Aorta (tissue), 5 donors: Measurements from ENCODE around the gene PKP3. TPM values are rescaled to one million over a fixed set of nuclear protein-coding genes. Genes with fewer than 3 reads are reported as not detected.
"Not testable (repeated sequence)": the region's sequence is repeated elsewhere in the genome, so short reads cannot be mapped to it uniquely, and the experiment has no call there.

Experiments used
- ATAC-seq: fragments of 200-7000 bp; cut with Tn5 transposase; one replicate; pipeline ENCODE4 v1.9.1; 2022; ENCODE audit warnings: moderate library complexity; ENCODE audit not compliant: low FRiP score
- DNase-seq, 2 donors: peaks; one replicate each; pipeline ENCODE4 v3.0.0-alpha.2; 2020
- H3K27ac ChIP-seq, 2 donors: one replicate each; pipeline ENCODE4 v1.5.1; 2013; ENCODE audit warnings: low read length in 2 of 2, mild to moderate bottlenecking in 2 of 2, moderate library complexity in 2 of 2, control low read depth in 1 of 2, inconsistent platforms in 1 of 2, low read depth in 1 of 2
- H3K27me3 ChIP-seq, 2 donors: one replicate each; pipeline ENCODE4 v1.6.1; 2013; ENCODE audit warnings: control low read depth in 1 of 2, low read length in 1 of 2, mild to moderate bottlenecking in 1 of 2, moderate library complexity in 1 of 2; ENCODE audit not compliant: insufficient read depth in 2 of 2, control insufficient read depth in 1 of 2
- H3K36me3 ChIP-seq, 2 donors: one replicate each; pipeline ENCODE4 v1.6.1; 2013; ENCODE audit warnings: control low read depth in 1 of 2, low read length in 1 of 2, mild to moderate bottlenecking in 1 of 2; ENCODE audit not compliant: insufficient read depth in 2 of 2, control insufficient read depth in 1 of 2
- H3K4me1 ChIP-seq, 2 donors: one replicate each; pipeline ENCODE4 v1.6.1; 2013; ENCODE audit warnings: low read length in 2 of 2, control low read depth in 1 of 2, mild to moderate bottlenecking in 1 of 2, moderate library complexity in 1 of 2; ENCODE audit not compliant: insufficient read depth in 2 of 2, control insufficient read depth in 1 of 2
- H3K4me3 ChIP-seq, 2 donors: one replicate each; pipeline ENCODE4 v1.5.1; 2013; ENCODE audit warnings: low read length in 2 of 2, control low read depth in 1 of 2, mild to moderate bottlenecking in 1 of 2
- H3K9me3 ChIP-seq: one replicate; pipeline ENCODE4 v1.6.1; 2013; ENCODE audit warnings: mild to moderate bottlenecking, low read length; ENCODE audit not compliant: control insufficient read depth
- WGBS, 2 donors: extraction: QIAGEN DNeasy Blood & Tissue Kit; methylation state at CpG; one replicate each; pipeline ENCODE4 v1.1.7; 2013; 5-methylcytosine and 5-hydroxymethylcytosine counted together
- intact Hi-C, 2 donors: fragments of 100-400 bp; cut with DNase I; formaldehyde crosslinking; loops; one replicate each; pipeline versions ENCODE4 v1.14.2 to v1.15.0; 2022
- polyA plus RNA-seq, 2 donors: library from polyadenylated mRNA; stranded (reverse); fragments of 200-250 nt; gene quantifications; one replicate each; pipeline ENCODE4 v1.2.3, GENCODE V29; 2013
- total RNA-seq, 2 donors: library from RNA; stranded (reverse); fragmentation: NEBNext Ultra II Directional; extraction: Animal tissue kit (Norgen Biotek cat#: 25700); gene quantifications; one replicate each; pipeline ENCODE4 v1.2.1, GENCODE V29; 2021
- donor health status: healthy with polysubstance abuse.
- donor health status: Bipolar disorder and iron deficiency.
- donor health status: DM: no; HTN: no; CAD: no.
- donor health status: DM: no; HTN: no; CAD: no.
- donor health status: DM: yes; HTN: yes; CAD: no.

The PKP3 gene
- total and polyA plus RNA-seq, 4 donors, result 0.05 to 10.9 (median 0.42) TPM; not detected in 1

DNA sequence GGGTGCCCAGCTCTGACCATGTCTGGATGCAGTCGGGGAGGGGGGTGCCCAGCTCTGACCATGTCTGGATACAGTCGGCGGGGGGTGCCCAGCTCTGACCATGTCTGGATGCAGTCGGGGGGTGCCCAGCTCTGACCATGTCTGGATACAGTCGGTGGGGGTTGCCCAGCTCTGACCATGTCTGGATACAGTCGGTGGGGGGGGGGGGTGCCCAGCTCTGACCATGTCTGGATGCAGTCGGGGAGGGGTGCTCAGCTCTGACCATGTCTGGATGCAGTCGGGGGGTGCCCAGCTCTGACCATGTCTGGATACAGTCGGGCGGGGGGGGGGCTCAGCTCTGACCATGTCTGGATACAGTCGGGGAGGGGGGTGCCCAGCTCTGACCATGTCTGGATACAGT lies 17.5 kb downstream of the PKP3 start:
- WGBS, 2 donors, result 86 to 89% methylated on average over 8 to 11 of the region's 11 CpGs
- H3K27me3 ChIP-seq, H3K4me1 ChIP-seq, H3K9me3 ChIP-seq, H3K4me3 ChIP-seq, ATAC-seq, intact Hi-C loops, H3K36me3 ChIP-seq, H3K27ac ChIP-seq: not testable (repeated sequence)
- peak in 1 of 2 donors; percentile 36 for DNase-seq

DNA sequence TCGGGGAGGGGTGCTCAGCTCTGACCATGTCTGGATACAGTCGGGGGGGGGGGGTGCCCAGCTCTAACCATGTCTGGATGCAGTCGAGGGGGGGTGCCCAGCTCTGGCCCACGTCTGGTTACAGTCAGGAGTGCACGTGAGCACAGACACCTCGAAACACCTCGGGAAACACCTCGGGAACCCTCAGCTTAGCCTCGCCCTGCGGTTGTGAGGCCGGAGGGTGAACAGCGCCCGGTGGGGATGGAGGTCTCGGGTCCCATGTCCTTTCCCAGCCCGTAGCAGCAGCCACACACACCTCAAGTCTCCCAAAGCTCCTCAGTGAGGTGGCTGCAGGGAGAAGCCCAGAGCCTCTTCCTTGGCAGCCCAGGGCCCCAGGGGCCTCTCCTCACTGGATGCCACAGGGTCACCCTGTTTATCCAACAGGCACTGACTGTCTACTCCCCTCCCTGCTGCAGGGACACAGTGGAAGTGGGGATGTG lies 18.7 kb downstream of the PKP3 start:
- no peaks in the 10 kb centered on the region for H3K36me3 ChIP-seq
- H3K27ac ChIP-seq, result no peak overlapping the region
- H3K4me3 ChIP-seq, result no peak overlapping the region
- intact Hi-C loops, result no loop called here
- 74 to 76% methylated on average over 14 to 15 of the region's 15 CpGs for WGBS, 2 donors
- DNase-seq, result peak in 1 of 2 donors; percentile 44
- no peaks in the 10 kb centered on the region for H3K27me3 ChIP-seq
- H3K9me3 ChIP-seq, result no peaks in the 10 kb centered on the region
- ATAC-seq, result no peak
- H3K4me1 ChIP-seq, result no peaks in the 10 kb centered on the region

GRCh38 chr11:413120-414081 lies 19.4 kb downstream of the PKP3 start:
- Histone ChIP-seq H3K4me1 (no peaks in the 10 kb centered on the region), H3K27ac (no peak overlapping the region), H3K9me3 (no peaks in the 10 kb centered on the region), H3K36me3 (no peaks in the 10 kb centered on the region), H3K27me3 (no peaks in the 10 kb centered on the region), H3K4me3 (no peak overlapping the region)
- intact Hi-C loops, result no loop called here
- no peak for ATAC-seq
- peak in 1 of 2 donors; percentile 45 for DNase-seq
- WGBS, 2 donors, result 40 to 47% methylated on average over 11 to 13 of the region's 14 CpGs

DNA sequence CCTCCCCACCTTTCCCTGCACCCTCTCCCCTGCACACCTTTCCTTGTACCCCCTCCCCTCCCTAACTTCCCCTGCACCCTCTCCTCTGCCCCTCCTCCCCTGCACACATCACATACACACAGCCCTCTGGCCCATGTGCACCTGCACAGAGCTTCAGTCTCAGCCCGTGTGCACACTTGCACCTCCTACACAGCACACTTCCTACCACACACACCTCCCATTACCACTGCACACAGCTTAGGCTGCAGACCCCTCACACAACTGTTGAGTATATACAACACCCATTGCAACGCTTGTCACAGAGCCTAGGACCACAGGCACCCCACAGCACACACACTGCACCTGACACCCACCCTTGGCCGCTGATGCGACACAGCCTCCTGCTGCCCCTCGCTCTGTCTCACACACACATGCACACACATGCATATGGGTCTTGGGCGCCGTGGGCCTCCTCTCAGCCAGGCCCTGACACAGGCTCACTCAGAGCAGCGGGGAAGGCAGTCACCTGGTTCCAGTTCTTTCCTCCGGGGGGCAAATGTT lies 20.4 kb downstream of the PKP3 start:
- peak in 1 of 2 donors; percentile 35 for DNase-seq
- H3K4me3 ChIP-seq, result no peak overlapping the region

DNA sequence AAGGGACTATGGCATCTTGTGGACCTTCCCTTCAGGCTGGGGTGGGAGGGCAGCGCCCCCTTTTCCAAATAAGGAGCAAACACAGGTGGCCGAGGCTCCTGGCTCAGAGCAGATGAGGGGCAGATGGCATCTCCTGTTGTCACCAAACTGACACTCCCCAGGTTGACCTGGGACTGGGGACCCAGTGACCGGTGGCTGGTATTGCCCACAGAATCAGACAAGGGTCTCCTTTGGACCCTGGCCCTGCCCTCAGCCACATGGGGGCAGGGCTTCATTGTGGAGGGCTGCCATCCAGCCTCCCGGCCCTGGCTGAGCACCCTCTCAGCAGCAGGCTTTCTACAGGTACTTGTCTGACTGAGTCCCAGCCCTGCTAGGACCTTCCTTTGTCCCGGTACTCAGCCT lies 21.6 kb downstream of the PKP3 start:
- Histone ChIP-seq H3K27ac (no peak overlapping the region), H3K4me3 (no peak overlapping the region), H3K4me1 (no peaks in the 10 kb centered on the region), H3K9me3 (no peaks in the 10 kb centered on the region), H3K36me3 (no peaks in the 10 kb centered on the region), H3K27me3 (no peaks in the 10 kb centered on the region)
- intact Hi-C loops, result no loop called here
- ATAC-seq (no peak), DNase-seq (peak in 1 of 2 donors; percentile 36)
- 66 to 73% methylated on average over 5 of the region's 5 CpGs for WGBS, 2 donors

More for the DNA sequence above, 20.4 kb downstream of the PKP3 start:
- no peaks in the 10 kb centered on the region for H3K36me3 ChIP-seq
- H3K27me3 ChIP-seq, result no peaks in the 10 kb centered on the region
- no peaks in the 10 kb centered on the region for H3K9me3 ChIP-seq
- peak; percentile 27 for ATAC-seq
- no peak overlapping the region for H3K27ac ChIP-seq
- H3K4me1 ChIP-seq, result no peaks in the 10 kb centered on the region
- intact Hi-C loops, result no loop called here
- WGBS, 2 donors, result 69 to 73% methylated on average over 9 of the region's 9 CpGs

GRCh38 chr11:416051-416756 lies 22.2 kb downstream of the PKP3 start:
- intact Hi-C loops, result no loop called here
- ATAC-seq (no peak), DNase-seq (peak in 1 of 2 donors; percentile 45)
- H3K4me1 ChIP-seq, result no peaks in the 10 kb centered on the region
- no peaks in the 10 kb centered on the region for H3K27me3 ChIP-seq
- H3K36me3 ChIP-seq, result no peaks in the 10 kb centered on the region
- no peak overlapping the region for H3K4me3 ChIP-seq
- no peak overlapping the region for H3K27ac ChIP-seq
- H3K9me3 ChIP-seq, result no peaks in the 10 kb centered on the region
- WGBS, 2 donors, result 12 to 13% methylated on average over 40 to 45 of the region's 45 CpGs

DNA sequence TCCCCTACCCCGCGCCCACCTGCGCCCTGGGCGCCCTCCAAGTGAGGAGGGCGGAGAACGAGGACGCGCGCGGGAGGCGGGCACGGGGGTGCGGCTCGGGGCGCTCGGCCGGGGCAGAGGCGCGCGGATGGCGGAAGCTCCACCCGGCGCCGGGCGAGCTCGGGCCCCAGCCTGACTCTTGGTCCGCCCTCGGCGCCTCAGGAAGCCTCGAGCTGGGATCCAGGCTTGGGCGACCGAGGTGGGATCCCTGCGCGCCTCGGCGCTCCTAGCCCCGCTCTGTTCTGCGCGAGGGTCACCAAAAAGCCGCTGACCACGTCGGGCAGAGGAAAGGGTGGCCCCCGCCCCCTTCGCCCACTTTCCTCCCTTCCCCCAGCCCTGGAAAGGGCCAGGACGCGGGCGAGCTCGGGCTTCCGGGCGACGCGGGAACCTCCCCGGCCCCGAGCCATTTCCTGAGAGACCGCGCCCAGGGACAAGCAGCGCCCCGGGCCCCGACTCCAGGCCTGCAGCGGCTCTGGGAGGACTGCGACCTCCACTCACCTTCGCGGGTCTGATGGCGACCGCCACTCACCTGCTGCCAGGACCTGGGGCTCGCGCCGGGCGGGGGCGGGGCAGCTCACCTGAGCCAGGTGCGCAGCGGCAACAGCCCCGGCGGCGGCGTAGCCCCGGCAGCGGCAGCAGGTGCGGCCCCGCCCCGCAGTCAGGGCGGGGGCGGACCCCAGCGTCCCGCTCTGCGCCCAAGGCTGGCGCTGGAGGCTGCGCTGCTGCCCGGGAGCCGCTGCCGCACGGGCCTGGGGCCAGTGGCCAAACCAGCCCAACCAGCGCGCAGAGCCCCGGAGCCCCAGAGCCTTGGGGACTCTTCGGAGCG lies 23.0 kb downstream of the PKP3 start:
- H3K27me3 ChIP-seq, result no peaks in the 10 kb centered on the region
- intact Hi-C loops, result no loop called here

More for the DNA sequence above, 23.0 kb downstream of the PKP3 start:
- Histone ChIP-seq H3K27ac (no peak overlapping the region), H3K4me3 (no peak overlapping the region), H3K9me3 (no peaks in the 10 kb centered on the region), H3K36me3 (no peaks in the 10 kb centered on the region), H3K4me1 (no peaks in the 10 kb centered on the region)
- ATAC-seq (peak; percentile 26), DNase-seq (peak in 1 of 2 donors; percentile 64)
- WGBS, 2 donors, result 0 to 1% methylated on average over 54 to 97 of the region's 97 CpGs
